SK-N-SH (cell line): ENCODE measurements around the gene EXOC5. TPM values are rescaled to one million over a fixed set of nuclear protein-coding genes. Genes with fewer than 3 reads are reported as not detected.
"Not testable (repeated sequence)": the region's sequence is repeated elsewhere in the genome, so short reads cannot be mapped to it uniquely, and the experiment has no call there.

Experiments
- CTCF ChIA-PET: fragments of 300-600, 350-600 bp; formaldehyde crosslinking; extraction: SDS; loops from one replicate; lab custom pipeline; 2021; lab: Yijun Ruan, JAX
- POLR2A ChIA-PET: fragments of 350-600 bp; sonication (Branson Sonifier 250); formaldehyde crosslinking; extraction: SDS; loops from one replicate; lab custom pipeline; 2020; ENCODE audit warnings: antibody characterized with exemption, inconsistent platforms; lab: Yijun Ruan, JAX
- DNase-seq: peaks from one replicate; pipeline ENCODE4 v3.0.0; 2012
- H2AFZ ChIP-seq: fragments of 200-600 bp; sonication (generic); 2 replicates; pipeline ENCODE4 v1.8.1; 2016; ENCODE audit warnings: antibody characterized with exemption, mild to moderate bottlenecking, low read depth
- H3F3A ChIP-seq: fragments of 200-600 bp; sonication (generic); replicated peaks from 2 replicates; pipeline ENCODE3; 2016; ENCODE audit warnings: antibody characterized with exemption, mild to moderate bottlenecking; ENCODE audit not compliant: insufficient read depth
- H3K27ac ChIP-seq, 2 experiments: fragments of 200-500 bp in 1 of 2; fragments of 200-600 bp in 1 of 2; sonication (Bioruptor generic) in 1 of 2; sonication (generic), shearing (Covaris generic) in 1 of 2; 2 replicates each; pipeline versions ENCODE4 v1.5.1 to v1.6.1; 2014 to 2016; ENCODE audit warnings: low read depth in 2 of 2, inconsistent platforms in 1 of 2, low read length in 1 of 2, mild to moderate bottlenecking in 1 of 2, mixed read lengths in 1 of 2
- H3K27me3 ChIP-seq: fragments of 200-600 bp; sonication (generic), shearing (Covaris generic); 2 replicates; pipeline ENCODE4 v1.6.1; 2016; ENCODE audit warnings: mixed run types; ENCODE audit not compliant: insufficient read depth
- H3K36me3 ChIP-seq, 2 experiments: fragments of 200-500 bp in 1 of 2; fragments of 200-600 bp in 1 of 2; sonication (Bioruptor generic) in 1 of 2; sonication (generic) in 1 of 2; replicated peaks in 1 of 2; 2 replicates each; pipeline versions ENCODE3 to v1.5.1; 2014 to 2016; ENCODE audit warnings: low read length in 1 of 2, mild to moderate bottlenecking in 1 of 2; ENCODE audit not compliant: insufficient read depth in 2 of 2, control insufficient read depth in 1 of 2
- H3K4me1 ChIP-seq, 2 experiments: fragments of 200-500 bp in 1 of 2; fragments of 200-600 bp in 1 of 2; sonication (Bioruptor generic) in 1 of 2; sonication (generic), shearing (Covaris generic) in 1 of 2; 2 replicates each; pipeline versions ENCODE4 v1.5.1 to v1.6.1; 2014 to 2016; ENCODE audit warnings: low read depth in 1 of 2, low read length in 1 of 2, mixed run types in 1 of 2; ENCODE audit not compliant: insufficient read depth in 2 of 2, control insufficient read depth in 1 of 2
- H3K4me2 ChIP-seq: fragments of 200-600 bp; sonication (generic), shearing (Covaris generic); 2 replicates; pipeline ENCODE4 v1.6.1; 2017; ENCODE audit warnings: mixed run types
- H3K4me3 ChIP-seq, 2 experiments: fragments of 200-500 bp in 1 of 2; fragments of 200-600 bp in 1 of 2; sonication (Bioruptor generic) in 1 of 2; sonication (generic), shearing (Covaris generic) in 1 of 2; 2 replicates each; pipeline versions ENCODE4 v1.5.1 to v1.8.1; 2014 to 2016; ENCODE audit warnings: low read depth in 2 of 2, inconsistent platforms in 1 of 2, low read length in 1 of 2, mild to moderate bottlenecking in 1 of 2, mixed read lengths in 1 of 2, moderate library complexity in 1 of 2
- H3K79me2 ChIP-seq: fragments of 200-600 bp; sonication (generic); 2 replicates; pipeline ENCODE4 v1.8.1; 2017; ENCODE audit warnings: mild to moderate bottlenecking; ENCODE audit not compliant: insufficient read depth
- H3K9ac ChIP-seq: fragments of 200-600 bp; sonication (generic); 2 replicates; pipeline ENCODE4 v1.6.1; 2017; ENCODE audit warnings: mixed run types
- H3K9me2 ChIP-seq: fragments of 200-600 bp; sonication (generic); 2 replicates; pipeline ENCODE4 v1.6.1; 2017; ENCODE audit warnings: mixed run types
- H3K9me3 ChIP-seq: fragments of 200-600 bp; sonication (generic); 2 replicates; pipeline ENCODE4 v1.6.1; 2017; ENCODE audit warnings: mixed run types, mild to moderate bottlenecking, moderate library complexity
- H4K20me1 ChIP-seq: fragments of 200-600 bp; sonication (generic); 2 replicates; pipeline ENCODE4 v1.6.1; 2017; ENCODE audit warnings: mild to moderate bottlenecking, mixed run types; ENCODE audit not compliant: insufficient read depth
- FOSL2 ChIP-seq: IDR thresholded peaks from 2 replicates; pipeline ENCODE4 v1.4.0; 2012; ENCODE audit warnings: low read depth, mild to moderate bottlenecking, moderate library complexity, borderline replicate concordance
- FOXJ3 ChIP-seq: sonication (generic); formaldehyde crosslinking; IDR thresholded peaks from 2 replicates; pipeline ENCODE4 v1.5.1; 2020; ENCODE audit warnings: mild to moderate bottlenecking, missing genetic modification reagents
- FOXM1 ChIP-seq: IDR thresholded peaks from 2 replicates; pipeline ENCODE4 v1.4.0; 2012; ENCODE audit warnings: low read depth, mild to moderate bottlenecking
- JUND ChIP-seq: IDR thresholded peaks from 2 replicates; pipeline ENCODE4 v1.4.0; 2012
- NFIC ChIP-seq: IDR thresholded peaks from 2 replicates; pipeline ENCODE4 v1.4.0; 2012; ENCODE audit warnings: borderline replicate concordance
- PBX3 ChIP-seq: IDR thresholded peaks from 2 replicates; pipeline ENCODE4; 2012
- RAD21 ChIP-seq: IDR thresholded peaks from 2 replicates; pipeline ENCODE4 v1.6.1; 2012; ENCODE audit warnings: mild to moderate bottlenecking, low read length
- RFX5 ChIP-seq: IDR thresholded peaks from 2 replicates; pipeline ENCODE4 v1.6.1; 2012; ENCODE audit warnings: mild to moderate bottlenecking, improper control_type of control experiment, low read length
- TAF1 ChIP-seq: IDR thresholded peaks from 2 replicates; pipeline ENCODE4 v1.6.1; 2012; ENCODE audit warnings: low read depth, mild to moderate bottlenecking, low read length, moderate library complexity, borderline replicate concordance
- WGBS: methylation state at CpG from one replicate; pipeline ENCODE4 v1.1.6; 2017; ENCODE audit warnings: low lambda C conversion rate; 5-methylcytosine and 5-hydroxymethylcytosine counted together
- polyA plus RNA-seq, 3 experiments: library from polyadenylated mRNA; depleted of rRNA; stranded (reverse); fragments of >200 nt; gene quantifications; 2 replicates each; pipeline ENCODE4 v1.2.3, GENCODE V29; 2012
- TF ChIP-seq, protein P1 (sequence below): IDR thresholded peaks from 2 replicates; pipeline ENCODE4 v1.4.0; 2012; ENCODE audit warnings: low read depth

Gene EXOC5
- polyA plus RNA-seq, 1 of the 3 experiments (the other 2 are of a cell fraction), result 10.5 TPM

- WGBS, result 97% methylated on average over 7 of the region's 7 CpGs
- H3K27me3 ChIP-seq, DNase-seq, H3F3A ChIP-seq, H3K9ac ChIP-seq, H3K9me3 ChIP-seq, H3K9me2 ChIP-seq, H2AFZ ChIP-seq, CTCF ChIA-PET, H3K4me2 ChIP-seq, H4K20me1 ChIP-seq, H3K27ac ChIP-seq, H3K79me2 ChIP-seq, H3K4me3 ChIP-seq, POLR2A ChIA-PET, H3K4me1 ChIP-seq: not testable (repeated sequence)
- H3K36me3 ChIP-seq, result peaks cover 47 to 50% of the 10 kb centered on the region in 2 experiments
Measured at GRCh38 chr14:57240115-57240514, 28.6 kb downstream of the EXOC5 start.

DNA sequence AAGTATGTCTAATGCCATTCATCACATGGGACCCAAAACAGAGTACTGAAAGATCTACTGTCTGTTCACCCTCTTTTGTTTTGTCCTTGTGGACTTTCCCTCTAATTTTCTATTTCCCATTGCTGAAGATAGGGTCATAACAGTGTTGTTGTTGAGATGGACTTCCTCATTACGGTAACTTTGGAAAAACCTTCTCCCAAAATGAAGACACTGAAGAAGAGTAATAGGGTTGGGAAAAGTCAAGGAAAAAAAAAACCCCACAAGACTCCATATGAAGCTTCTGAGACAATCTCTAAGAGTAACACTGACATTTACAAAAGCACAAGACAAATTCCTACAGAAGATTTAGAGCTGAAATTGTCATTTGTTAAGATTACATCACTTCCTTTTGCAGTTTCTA lies 36.7 kb downstream of the EXOC5 start:
- Histone ChIP-seq H3F3A (peaks cover 14% of the 10 kb centered on the region), H3K9me3 (no peaks in the 10 kb centered on the region), H3K4me1 (no peaks in the 10 kb centered on the region), H3K79me2 (0 out of 2 replicates have a peak, but pooled peaks cover 5% of the 10 kb centered on the region), H3K27me3 (no peaks in the 10 kb centered on the region), H3K9me2 (no peaks in the 10 kb centered on the region), H3K36me3 (peaks cover 58 to 71% of the 10 kb centered on the region in 2 experiments), H3K4me2 (no peak overlapping the region), H2AFZ (no peak overlapping the region), H3K4me3 (no peak overlapping the region), H4K20me1 (no peaks in the 10 kb centered on the region), H3K27ac (no peak overlapping the region), H3K9ac (no peak overlapping the region)
- ChIA-PET POLR2A (no interaction called here), CTCF (no interaction called here)
- 96% methylated on average over 1 of the region's 1 CpG for WGBS
- no peak for DNase-seq
- TF ChIP-seq FOXM1 (no peak), JUND (no peak), RAD21 (no peak), FOXJ3 (CRISPR knock-in tag) (no peak), TAF1 (no peak), NFIC (no peak), PBX3 (no peak), FOSL2 (no peak), RFX5 (no peak)
- TF ChIP-seq, protein P1, sequence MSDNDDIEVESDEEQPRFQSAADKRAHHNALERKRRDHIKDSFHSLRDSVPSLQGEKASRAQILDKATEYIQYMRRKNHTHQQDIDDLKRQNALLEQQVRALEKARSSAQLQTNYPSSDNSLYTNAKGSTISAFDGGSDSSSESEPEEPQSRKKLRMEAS, result no peak

GRCh38 chr14:57228320-57228719 lies 40.4 kb downstream of the EXOC5 start:
- H3K4me1 ChIP-seq, CTCF ChIA-PET, H3K27ac ChIP-seq, H3K4me2 ChIP-seq, H3K27me3 ChIP-seq, H4K20me1 ChIP-seq, POLR2A ChIA-PET, H3K9me3 ChIP-seq, H3K79me2 ChIP-seq, H3K9ac ChIP-seq, H3K4me3 ChIP-seq, DNase-seq, H2AFZ ChIP-seq, H3K9me2 ChIP-seq: not testable (repeated sequence)
- peaks cover 11% of the 10 kb centered on the region for H3F3A ChIP-seq
- H3K36me3 ChIP-seq, result peaks cover 48 to 68% of the 10 kb centered on the region in 2 experiments
- WGBS, result 78% methylated on average over 2 of the region's 2 CpGs
